ENCODE measurements around the gene DDX51.

DNA sequence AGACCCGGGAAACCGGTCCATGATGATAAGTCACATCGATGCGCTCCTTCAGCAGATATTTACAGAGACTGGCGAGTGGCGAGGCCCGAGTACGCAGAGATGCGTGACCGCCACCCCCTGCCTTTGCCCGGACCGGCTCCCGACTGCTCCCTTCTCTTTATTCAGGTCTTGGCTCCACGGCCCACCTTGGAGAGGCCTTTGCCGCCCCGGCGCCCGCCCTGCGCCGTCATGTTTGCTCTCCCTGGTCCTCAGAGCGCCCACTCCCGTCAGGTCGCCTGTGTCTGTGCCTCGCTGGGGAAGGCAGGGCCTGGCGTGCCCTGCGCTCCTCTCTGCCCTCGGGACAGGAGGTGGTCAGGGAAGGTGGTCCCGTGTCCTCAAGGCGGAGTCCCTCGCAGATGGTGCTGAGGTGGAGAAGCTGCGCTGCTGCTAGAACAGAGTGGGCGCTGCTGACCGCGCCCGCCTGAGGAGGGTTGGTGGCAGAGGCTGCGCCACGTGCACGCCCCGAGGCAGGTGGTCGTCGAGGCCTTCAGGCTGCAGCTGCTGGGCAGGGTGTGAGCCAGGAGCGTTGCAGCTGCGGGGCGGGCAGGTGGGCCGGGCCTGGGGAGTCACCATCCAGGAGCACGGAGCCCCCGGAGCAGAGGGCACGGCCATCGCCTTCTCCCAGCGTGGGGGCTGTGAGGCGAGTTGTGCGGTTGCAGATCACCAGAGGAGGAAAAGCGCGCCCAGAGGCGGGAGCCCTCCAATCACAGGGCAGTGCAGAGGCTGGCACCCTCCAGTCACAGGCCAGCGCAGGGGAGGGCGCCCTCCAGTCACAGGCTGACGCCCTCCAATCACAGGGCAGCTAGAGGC, 27.2 kb downstream of the DDX51 start:
- TF ChIP-seq RARB (CRISPR knock-in tag; IDR thresholded peaks at IDR 0.05) (no peak), TCF4 (CRISPR knock-in tag; IDR thresholded peaks at IDR 0.05; ENCODE audit: borderline replicate concordance) (no peak), TOX (CRISPR knock-in tag; IDR thresholded peaks at IDR 0.05; ENCODE audit: borderline replicate concordance) (no peak), ZC3H10 (CRISPR knock-in tag; IDR thresholded peaks at IDR 0.05) (no peak), ZNF70 (CRISPR knock-in tag; IDR thresholded peaks at IDR 0.05) (no peak), OSR1 (CRISPR knock-in tag; IDR thresholded peaks at IDR 0.05) (no peak), ZNF8 (CRISPR knock-in tag; IDR thresholded peaks at IDR 0.05) (no peak), PPARA (CRISPR knock-in tag; IDR thresholded peaks at IDR 0.05; ENCODE audit: borderline replicate concordance) (no peak), ARNTL (CRISPR knock-in tag; IDR thresholded peaks at IDR 0.05; ENCODE audit: borderline replicate concordance, low read depth) (no peak), CSDC2 (CRISPR knock-in tag; IDR thresholded peaks at IDR 0.05) (no peak), SNAI2 (CRISPR knock-in tag; IDR thresholded peaks at IDR 0.05) (no peak), ISL1 (CRISPR knock-in tag; IDR thresholded peaks at IDR 0.05) (no peak)
- TF ChIP-seq, protein P1, sequence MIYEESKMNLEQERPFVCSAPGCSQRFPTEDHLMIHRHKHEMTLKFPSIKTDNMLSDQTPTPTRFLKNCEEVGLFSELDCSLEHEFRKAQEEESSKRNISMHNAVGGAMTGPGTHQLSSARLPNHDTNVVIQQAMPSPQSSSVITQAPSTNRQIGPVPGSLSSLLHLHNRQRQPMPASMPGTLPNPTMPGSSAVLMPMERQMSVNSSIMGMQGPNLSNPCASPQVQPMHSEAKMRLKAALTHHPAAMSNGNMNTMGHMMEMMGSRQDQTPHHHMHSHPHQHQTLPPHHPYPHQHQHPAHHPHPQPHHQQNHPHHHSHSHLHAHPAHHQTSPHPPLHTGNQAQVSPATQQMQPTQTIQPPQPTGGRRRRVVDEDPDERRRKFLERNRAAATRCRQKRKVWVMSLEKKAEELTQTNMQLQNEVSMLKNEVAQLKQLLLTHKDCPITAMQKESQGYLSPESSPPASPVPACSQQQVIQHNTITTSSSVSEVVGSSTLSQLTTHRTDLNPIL (CRISPR knock-in tag; IDR thresholded peaks at IDR 0.05; ENCODE audit: low read depth), result no peak

All from SK-N-SH treated with all-trans-retinoic acid at 6 μM for 48 hours (cell line).